Nephron (organoid): Measurements from ENCODE around the gene CYP2R1.
"Not testable (repeated sequence)": the region's sequence is repeated elsewhere in the genome, so short reads cannot be mapped to it uniquely, and the experiment has no call there.

Experiments
- H3K27ac Mint-ChIP-seq, 3 experiments: 2 replicates each; pipeline ENCODE4 v1.8.0; 2020; ENCODE audit warnings: mixed read lengths in 3 of 3, mild to moderate bottlenecking in 2 of 3, moderate library complexity in 1 of 3
- H3K27me3 Mint-ChIP-seq: 2 replicates; pipeline ENCODE4 v1.8.0; 2021; ENCODE audit warnings: low read depth, mild to moderate bottlenecking, moderate library complexity, mixed read lengths
- H3K36me3 Mint-ChIP-seq: 2 replicates; pipeline ENCODE4 v1.8.0; 2020; ENCODE audit warnings: low read depth, mixed read lengths
- H3K4me1 Mint-ChIP-seq: 2 replicates; pipeline ENCODE4 v1.8.0; 2020; ENCODE audit warnings: mixed read lengths
- H3K4me3 Mint-ChIP-seq, 3 experiments: 2 replicates each; pipeline ENCODE4 v1.8.0; 2020; ENCODE audit warnings: mild to moderate bottlenecking in 3 of 3, mixed read lengths in 3 of 3, moderate library complexity in 2 of 3
- H3K9me3 Mint-ChIP-seq: 2 replicates; pipeline ENCODE4 v1.8.0; 2020; ENCODE audit warnings: mixed read lengths
- TF ChIP-seq, protein P1 (sequence below), 3 experiments: fragments of 200-600 bp; sonication (generic); IDR thresholded peaks; one replicate each; pipeline ENCODE4 v1.5.0; 2021; ENCODE audit warnings: antibody characterized with exemption in 3 of 3; ENCODE audit not compliant: unreplicated experiment in 3 of 3

CYP2R1 gene

GRCh38 chr11:14875163-14875562 lies 16.9 kb downstream of the CYP2R1 start:
- Mint-ChIP-seq H3K9me3 (no peaks in the 10 kb centered on the region), H3K4me3 (no peak overlapping the region), H3K27ac (no peak overlapping the region), H3K27me3 (no peaks in the 10 kb centered on the region), H3K36me3 (peaks cover 5% of the 10 kb centered on the region), H3K4me1 (no peaks in the 10 kb centered on the region)
- TF ChIP-seq, protein P1, sequence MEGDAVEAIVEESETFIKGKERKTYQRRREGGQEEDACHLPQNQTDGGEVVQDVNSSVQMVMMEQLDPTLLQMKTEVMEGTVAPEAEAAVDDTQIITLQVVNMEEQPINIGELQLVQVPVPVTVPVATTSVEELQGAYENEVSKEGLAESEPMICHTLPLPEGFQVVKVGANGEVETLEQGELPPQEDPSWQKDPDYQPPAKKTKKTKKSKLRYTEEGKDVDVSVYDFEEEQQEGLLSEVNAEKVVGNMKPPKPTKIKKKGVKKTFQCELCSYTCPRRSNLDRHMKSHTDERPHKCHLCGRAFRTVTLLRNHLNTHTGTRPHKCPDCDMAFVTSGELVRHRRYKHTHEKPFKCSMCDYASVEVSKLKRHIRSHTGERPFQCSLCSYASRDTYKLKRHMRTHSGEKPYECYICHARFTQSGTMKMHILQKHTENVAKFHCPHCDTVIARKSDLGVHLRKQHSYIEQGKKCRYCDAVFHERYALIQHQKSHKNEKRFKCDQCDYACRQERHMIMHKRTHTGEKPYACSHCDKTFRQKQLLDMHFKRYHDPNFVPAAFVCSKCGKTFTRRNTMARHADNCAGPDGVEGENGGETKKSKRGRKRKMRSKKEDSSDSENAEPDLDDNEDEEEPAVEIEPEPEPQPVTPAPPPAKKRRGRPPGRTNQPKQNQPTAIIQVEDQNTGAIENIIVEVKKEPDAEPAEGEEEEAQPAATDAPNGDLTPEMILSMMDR (IDR thresholded peaks at IDR 0.05; ENCODE audit: unreplicated experiment in 3 of 3), result no peak

DNA sequence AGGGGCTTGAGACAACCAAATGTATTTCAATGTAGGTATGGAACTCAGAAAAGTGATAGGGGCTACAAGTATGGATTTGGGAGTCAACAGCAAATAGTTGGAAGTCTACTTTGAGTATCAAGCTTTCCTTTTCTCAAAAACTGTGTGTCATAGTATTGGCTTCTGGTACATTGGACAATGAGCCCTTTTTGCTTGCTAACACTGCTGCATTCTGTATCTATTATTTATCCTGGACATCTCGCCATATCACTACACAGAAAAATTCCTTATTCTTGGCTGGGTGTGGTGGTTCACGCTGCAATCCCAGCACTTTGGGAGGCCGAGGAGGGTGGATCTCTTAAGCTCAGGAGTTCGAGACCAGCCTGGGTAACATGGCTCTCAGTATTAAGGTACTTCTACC lies 18.4 kb downstream of the CYP2R1 start:
- TF ChIP-seq, protein P1 (IDR thresholded peaks at IDR 0.05; ENCODE audit: unreplicated experiment in 3 of 3), result no peak
- Mint-ChIP-seq H3K4me1 (no peaks in the 10 kb centered on the region), H3K4me3 (no peak overlapping the region), H3K27ac (no peak overlapping the region), H3K9me3 (no peaks in the 10 kb centered on the region), H3K27me3 (no peaks in the 10 kb centered on the region), H3K36me3 (peaks cover 9% of the 10 kb centered on the region)

- no peaks in the 10 kb centered on the region for H3K4me1 Mint-ChIP-seq
Measured at GRCh38 chr11:14872032-14872431, 20.0 kb downstream of the CYP2R1 start.

GRCh38 chr11:14863775-14864174 lies 28.3 kb downstream of the CYP2R1 start:
- Mint-ChIP-seq H3K9me3 (peaks cover 11% of the 10 kb centered on the region), H3K36me3 (peaks cover 39% of the 10 kb centered on the region)
- not testable (repeated sequence) for H3K27ac Mint-ChIP-seq, H3K4me3 Mint-ChIP-seq, H3K27me3 Mint-ChIP-seq, H3K4me1 Mint-ChIP-seq

More at GRCh38 chr11:14872032-14872431, 20.0 kb downstream of the CYP2R1 start:
- H3K36me3 Mint-ChIP-seq, result peaks cover 7% of the 10 kb centered on the region
- TF ChIP-seq, protein P1 (IDR thresholded peaks at IDR 0.05; ENCODE audit: unreplicated experiment in 3 of 3), result no peak
- no peak overlapping the region for H3K4me3 Mint-ChIP-seq
- no peak overlapping the region for H3K27ac Mint-ChIP-seq
- H3K27me3 Mint-ChIP-seq, result no peaks in the 10 kb centered on the region
- H3K9me3 Mint-ChIP-seq, result no peaks in the 10 kb centered on the region

GRCh38 chr11:14861680-14862079 lies 30.4 kb downstream of the CYP2R1 start:
- H3K4me1 Mint-ChIP-seq, result no peaks in the 10 kb centered on the region
- TF ChIP-seq, protein P1 (IDR thresholded peaks at IDR 0.05; ENCODE audit: unreplicated experiment in 3 of 3), result no peak
- H3K9me3 Mint-ChIP-seq, result peaks cover 11% of the 10 kb centered on the region
- no peaks in the 10 kb centered on the region for H3K27me3 Mint-ChIP-seq
- no peak overlapping the region for H3K4me3 Mint-ChIP-seq
- H3K36me3 Mint-ChIP-seq, result peaks cover 36% of the 10 kb centered on the region
- H3K27ac Mint-ChIP-seq, result no peak overlapping the region

DNA sequence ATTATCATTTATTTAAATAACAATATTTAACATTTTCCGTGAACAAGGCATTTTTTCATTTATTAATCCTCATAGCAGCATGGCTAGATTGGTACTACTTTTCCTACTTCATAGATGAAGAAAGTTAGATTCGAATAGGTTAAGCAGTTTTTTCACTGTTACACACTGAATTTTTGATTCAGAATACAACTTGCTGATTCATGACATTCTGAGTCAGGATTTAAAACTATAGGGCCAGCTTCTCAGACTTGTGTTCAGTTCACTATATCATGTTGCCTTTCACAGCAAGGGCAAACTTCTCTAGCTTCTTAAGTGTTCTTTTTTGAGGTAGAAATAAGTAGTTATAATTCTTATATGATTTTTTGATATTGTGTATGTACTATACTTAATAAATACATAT lies 31.5 kb downstream of the CYP2R1 start:
- Mint-ChIP-seq H3K4me3 (no peak overlapping the region), H3K9me3 (peaks cover 11% of the 10 kb centered on the region), H3K36me3 (peaks cover 36% of the 10 kb centered on the region), H3K27ac (no peak overlapping the region), H3K27me3 (no peaks in the 10 kb centered on the region), H3K4me1 (no peaks in the 10 kb centered on the region)
- TF ChIP-seq, protein P1 (IDR thresholded peaks at IDR 0.05; ENCODE audit: unreplicated experiment in 3 of 3), result no peak
